ENCODE data around the gene GDF15. TPM values are rescaled to one million over a fixed set of nuclear protein-coding genes. Genes with fewer than 3 reads are reported as not detected.

GDF15 gene
- total and polyA plus RNA-seq, 2 donors (not counting 3 experiments of a cell fraction or from before 2014, with no cell fraction given), result 165 to 206 TPM

- dilution Hi-C loops (cut with MboI; ENCODE audit: extremely low pct_ligation_motif_present, low sequenced_read_pairs), result no loop called here
- POLR2A ChIA-PET, result interaction anchor here (0.5 to 3.6 kb wide), 3 partner anchors 15 to 24 kb away, joined by 3 to 87 read pairs (median 3); no protein-coding TSS in a partner anchor
- Histone ChIP-seq H3K9ac (replicated peaks; ENCODE audit: extremely low read depth, insufficient read depth, low read length) (no peak overlapping the region), H4K20me1 (replicated peaks; ENCODE audit: control insufficient read depth, extremely low read depth, insufficient read depth, low read length) (no peaks in the 10 kb centered on the region), H2AFZ (ENCODE audit: low read depth, low read length) (no peak overlapping the region), H3K9me3 (replicated peaks; ENCODE audit: control insufficient read depth, insufficient read depth, low read length) (no peaks in the 10 kb centered on the region), H3K27me3 (ENCODE audit: control insufficient read depth in 2 of 2, insufficient read depth in 2 of 2, low read length in 2 of 2) (no peaks in the 10 kb centered on the region), H3K79me2 (ENCODE audit: control insufficient read depth, insufficient read depth, low read length) (peaks cover 26% of the 10 kb centered on the region), H3K4me3 (replicated peaks in 1 of 3; ENCODE audit: insufficient read depth in 1 of 3, low read depth in 1 of 3, low read length in 3 of 3) (peak overlapping the region in 2 of 3 experiments; percentile 24 to 71), H3K36me3 (ENCODE audit: control insufficient read depth in 2 of 2, extremely low read depth in 1 of 2, insufficient read depth in 2 of 2, low read length in 2 of 2) (peaks cover 0 to 9% of the 10 kb centered on the region in 2 experiments), H3K9me1 (replicated peaks; ENCODE audit: control insufficient read depth, extremely low read depth, insufficient read depth, low read length) (no peaks in the 10 kb centered on the region), H3K4me1 (ENCODE audit: control insufficient read depth, extremely low read depth, insufficient read depth, low read length) (peaks cover 21% of the 10 kb centered on the region), H3K4me2 (ENCODE audit: insufficient read depth, low read length) (peak overlapping the region; percentile 1), H3K27ac (ENCODE audit: insufficient read depth, low read depth, low read length) (no peak overlapping the region)
- BruUV-seq (replicated peaks), result no TSS peak
- no peak for FAIRE-seq
- CTCF ChIA-PET, result interaction anchor here (0.6 to 9.4 kb wide), 17 partner anchors 8 to 229 kb away, joined by 3 to 115 read pairs (median 5); partner anchors contain the start of genes JUND, LRRC25, PGPEP1 and SSBP4
- TF ChIP-seq GATA2 (IDR thresholded peaks at IDR 0.05; ENCODE audit: insufficient read depth, insufficient read length, low read depth, low read length), result no peak
- no peak for TF ChIP-seq JUN (IDR thresholded peaks at IDR 0.05; ENCODE audit: borderline replicate concordance, insufficient read depth, insufficient read length, low read depth)
- no peak for TF ChIP-seq POLR2AphosphoS5 (IDR thresholded peaks at IDR 0.05; ENCODE audit: insufficient read depth, low read depth, low read length)
- intact Hi-C loops (cut with micrococcal nuclease), result loop anchor here (1.0 kb wide), 1 partner anchor 21 kb away; no protein-coding TSS in a partner anchor
- DNase-seq (ENCODE audit: low read depth, low spot score), result no peak
Measured at GRCh38 chr19:18388960-18389725, 3.2 kb downstream of the GDF15 start.

- Histone ChIP-seq H3K79me2 (ENCODE audit: control insufficient read depth, insufficient read depth, low read length) (peaks cover 26% of the 10 kb centered on the region), H3K9me1 (replicated peaks; ENCODE audit: control insufficient read depth, extremely low read depth, insufficient read depth, low read length) (no peaks in the 10 kb centered on the region), H3K27ac (ENCODE audit: insufficient read depth, low read depth, low read length) (no peak overlapping the region), H4K20me1 (replicated peaks; ENCODE audit: control insufficient read depth, extremely low read depth, insufficient read depth, low read length) (no peaks in the 10 kb centered on the region), H2AFZ (ENCODE audit: low read depth, low read length) (no peak overlapping the region), H3K4me1 (ENCODE audit: control insufficient read depth, extremely low read depth, insufficient read depth, low read length) (peaks cover 21% of the 10 kb centered on the region), H3K4me3 (replicated peaks in 1 of 3; ENCODE audit: insufficient read depth in 1 of 3, low read depth in 1 of 3, low read length in 3 of 3) (no peak overlapping the region), H3K27me3 (ENCODE audit: control insufficient read depth in 2 of 2, insufficient read depth in 2 of 2, low read length in 2 of 2) (no peaks in the 10 kb centered on the region), H3K9ac (replicated peaks; ENCODE audit: extremely low read depth, insufficient read depth, low read length) (no peak overlapping the region), H3K9me3 (replicated peaks; ENCODE audit: control insufficient read depth, insufficient read depth, low read length) (no peaks in the 10 kb centered on the region), H3K36me3 (ENCODE audit: control insufficient read depth in 2 of 2, extremely low read depth in 1 of 2, insufficient read depth in 2 of 2, low read length in 2 of 2) (peaks cover 0 to 9% of the 10 kb centered on the region in 2 experiments), H3K4me2 (ENCODE audit: insufficient read depth, low read length) (no peak overlapping the region)
- CTCF ChIA-PET, result interaction anchor here (1.1 to 9.4 kb wide), 9 partner anchors 20 to 110 kb away, joined by 3 to 115 read pairs (median 12); partner anchors contain the start of genes PGPEP1 and SSBP4
- intact Hi-C loops (cut with micrococcal nuclease), result no loop called here
- TF ChIP-seq MAX (IDR thresholded peaks at IDR 0.05; ENCODE audit: insufficient read depth, insufficient read length) (no peak), CTCF (IDR thresholded peaks at IDR 0.05; ENCODE audit: extremely low read depth in 1 of 2, insufficient read depth in 1 of 2, low read depth in 1 of 2, low read length in 2 of 2) (no peak), FOS (IDR thresholded peaks at IDR 0.05; ENCODE audit: borderline replicate concordance, insufficient read depth, low read length) (no peak), JUN (IDR thresholded peaks at IDR 0.05; ENCODE audit: borderline replicate concordance, insufficient read depth, insufficient read length, low read depth) (no peak), GATA2 (IDR thresholded peaks at IDR 0.05; ENCODE audit: insufficient read depth, insufficient read length, low read depth, low read length) (no peak), POLR2A (IDR thresholded peaks at IDR 0.05; ENCODE audit: low read depth, low read length) (no peak), POLR2AphosphoS5 (IDR thresholded peaks at IDR 0.05; ENCODE audit: insufficient read depth, low read depth, low read length) (no peak)
- dilution Hi-C loops (cut with MboI; ENCODE audit: extremely low pct_ligation_motif_present, low sequenced_read_pairs), result no loop called here
- POLR2A ChIA-PET, result no interaction called here
- no TSS peak for BruUV-seq (replicated peaks)
- FAIRE-seq, result no peak
- no peak for DNase-seq (ENCODE audit: low read depth, low spot score)
Measured at GRCh38 chr19:18389726-18390064, 3.7 kb downstream of the GDF15 start.

Measured in endothelial cell of umbilical vein (primary cell).